Gastrocnemius medialis (tissue), 4 donors: Measurements from ENCODE around the gene MARCHF6. TPM values are rescaled to one million over a fixed set of nuclear protein-coding genes. Genes with fewer than 3 reads are reported as not detected.

Experiments used
- ATAC-seq, 2 donors: fragments of 150-250 bp; one replicate each; pipeline ENCODE4 v1.9.1; 2016
- DNase-seq, 2 donors: peaks; one replicate each; pipeline ENCODE4 v3.0.0-alpha.2; 2019
- H3K27ac ChIP-seq, 4 donors: fragments of 200-600 bp; sonication (generic); 1 replicate in 1 of 4; 2 replicates in 3 of 4; pipeline ENCODE4 v1.5.1; 2016 to 2018; ENCODE audit warnings: mild to moderate bottlenecking in 2 of 4, moderate library complexity in 1 of 4
- H3K27me3 ChIP-seq, 3 donors: fragments of 200-600 bp; sonication (generic) in 2 of 3; 1 replicate in 1 of 3; 2 replicates in 2 of 3; pipeline versions ENCODE4 v1.5.1 to v1.6.0; 2016 to 2019; ENCODE audit warnings: mild to moderate bottlenecking in 1 of 3, moderate library complexity in 1 of 3
- H3K36me3 ChIP-seq, 2 donors: fragments of 200-600 bp; sonication (generic) in 1 of 2; one replicate each; pipeline ENCODE4 v1.5.1; 2017 to 2018
- H3K4me1 ChIP-seq, 2 donors: fragments of 200-600 bp; sonication (generic) in 1 of 2; one replicate each; pipeline ENCODE4 v1.5.1; 2016 to 2017; ENCODE audit warnings: mild to moderate bottlenecking in 2 of 2
- H3K4me3 ChIP-seq, 4 donors: fragments of 200-600 bp; sonication (generic) in 3 of 4; 1 replicate in 1 of 4; 2 replicates in 3 of 4; pipeline ENCODE4 v1.5.1; 2016 to 2019; ENCODE audit warnings: mild to moderate bottlenecking in 2 of 4
- H3K9me3 ChIP-seq, 3 donors: fragments of 200-600 bp; sonication (generic) in 2 of 3; 1 replicate in 1 of 3; 2 replicates in 2 of 3; pipeline ENCODE4 v1.5.1; 2016 to 2019
- POLR2A ChIP-seq, 2 donors: fragments of 450-650 bp; IDR thresholded peaks; one replicate each; pipeline ENCODE4 v1.6.1; 2017; ENCODE audit warnings: antibody characterized with exemption in 2 of 2, mild to moderate bottlenecking in 2 of 2, moderate library complexity in 2 of 2
- in situ Hi-C, 4 donors: fragments of 200-750 bp; cut with MboI; loops; one replicate each; pipeline versions ENCODE4 v1.15.0 to v1.8.0; 2017; ENCODE audit warnings: low sequenced_read_pairs in 4 of 4
- intact Hi-C: fragments of 100-400 bp; cut with DNase I; formaldehyde crosslinking; loops from one replicate; pipeline ENCODE4 v1.15.1; 2023; ENCODE audit warnings: low total_unique reads
- total RNA-seq, 4 donors: library from RNA; depleted of rRNA; stranded (reverse); fragments of >200 nt; gene quantifications; one replicate each; pipeline versions ENCODE4 v1.1.0 to v1.2.3, GENCODE V29; 2016
- TF ChIP-seq, protein P1 (sequence below), 5 experiments: fragments of 450-650 bp in 3 of 5; fragments of 200-600 bp in 2 of 5; sonication (generic) in 2 of 5; IDR thresholded peaks in 4 of 5; conservative IDR thresholded peaks in 1 of 5; 1 replicate in 4 of 5; 2 replicates in 1 of 5; pipeline ENCODE4 v1.5.1; 2016 to 2019; ENCODE audit warnings: antibody characterized with exemption in 5 of 5, mild to moderate bottlenecking in 3 of 5, moderate library complexity in 3 of 5

Gene MARCHF6
- total RNA-seq, 4 donors from 2014 or later: 139 to 173 (median 146) TPM

- ATAC-seq (peak; percentile 24 to 25), DNase-seq (peak; percentile 25 to 39)
- peak overlapping the region; percentile 79 to 99 (median 83) for H3K4me3 ChIP-seq
- H3K4me1 ChIP-seq: peaks cover 43 to 48% of the 10 kb centered on the region in 2 donors
- H3K27ac ChIP-seq: peak overlapping the region; percentile 97 to 100 (median 98)
- TF ChIP-seq POLR2A (IDR thresholded peaks at IDR 0.05): no peak
- TF ChIP-seq, protein P1, sequence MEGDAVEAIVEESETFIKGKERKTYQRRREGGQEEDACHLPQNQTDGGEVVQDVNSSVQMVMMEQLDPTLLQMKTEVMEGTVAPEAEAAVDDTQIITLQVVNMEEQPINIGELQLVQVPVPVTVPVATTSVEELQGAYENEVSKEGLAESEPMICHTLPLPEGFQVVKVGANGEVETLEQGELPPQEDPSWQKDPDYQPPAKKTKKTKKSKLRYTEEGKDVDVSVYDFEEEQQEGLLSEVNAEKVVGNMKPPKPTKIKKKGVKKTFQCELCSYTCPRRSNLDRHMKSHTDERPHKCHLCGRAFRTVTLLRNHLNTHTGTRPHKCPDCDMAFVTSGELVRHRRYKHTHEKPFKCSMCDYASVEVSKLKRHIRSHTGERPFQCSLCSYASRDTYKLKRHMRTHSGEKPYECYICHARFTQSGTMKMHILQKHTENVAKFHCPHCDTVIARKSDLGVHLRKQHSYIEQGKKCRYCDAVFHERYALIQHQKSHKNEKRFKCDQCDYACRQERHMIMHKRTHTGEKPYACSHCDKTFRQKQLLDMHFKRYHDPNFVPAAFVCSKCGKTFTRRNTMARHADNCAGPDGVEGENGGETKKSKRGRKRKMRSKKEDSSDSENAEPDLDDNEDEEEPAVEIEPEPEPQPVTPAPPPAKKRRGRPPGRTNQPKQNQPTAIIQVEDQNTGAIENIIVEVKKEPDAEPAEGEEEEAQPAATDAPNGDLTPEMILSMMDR (IDR thresholded peaks at IDR 0.05 in 4 of 5, conservative IDR thresholded peaks at IDR 0.05 in 1 of 5): no peak
- intact Hi-C loops: loop anchor here (5.0 kb wide), 3 partner anchors 37 to 248 kb away; partner anchors contain the start of gene ROPN1L
- no peaks in the 10 kb centered on the region for H3K36me3 ChIP-seq
- in situ Hi-C loops: no loop called here
- H3K27me3 ChIP-seq: no peaks in the 10 kb centered on the region
- no peaks in the 10 kb centered on the region for H3K9me3 ChIP-seq
These were observed 765 bp downstream of the MARCHF6 start for GRCh38 chr5:10354048-10354872.

DNA sequence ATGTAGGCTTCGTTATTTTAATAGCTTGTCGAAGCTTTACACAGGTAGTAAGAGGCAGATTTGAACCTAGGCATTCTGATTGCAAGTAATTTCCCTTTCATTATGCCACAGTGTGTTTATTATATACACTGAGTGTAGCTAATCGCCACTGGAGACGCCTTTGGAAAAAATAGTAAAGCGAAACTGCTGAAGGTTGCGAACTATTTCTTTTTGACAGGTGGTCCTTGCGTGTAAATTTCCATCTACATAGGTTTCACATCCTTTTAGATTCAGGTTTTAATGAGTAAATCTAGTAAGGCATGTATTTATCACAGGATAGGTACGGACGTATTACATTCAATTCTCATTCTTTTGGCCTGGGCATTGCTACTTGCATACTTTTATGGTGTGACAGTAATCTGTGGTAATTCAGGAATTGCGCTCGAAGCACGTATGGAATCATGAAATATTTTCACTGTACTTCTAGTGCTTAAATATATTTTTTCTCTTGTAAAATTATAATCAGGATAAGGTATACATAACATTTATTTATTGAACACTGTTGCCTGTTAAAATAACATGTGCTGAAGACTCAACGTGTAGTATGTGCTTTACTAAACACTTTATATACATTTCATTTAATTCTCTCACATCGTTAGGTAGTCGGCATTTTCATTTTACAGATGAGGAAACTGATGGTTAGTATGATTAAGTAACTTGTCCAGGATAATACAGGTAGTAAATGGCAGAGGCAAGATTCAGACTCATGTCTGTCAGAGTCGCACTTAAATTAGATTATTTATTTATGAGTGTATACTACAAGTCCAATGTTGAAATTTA, 1.8 kb downstream of the MARCHF6 start:
- peak overlapping the region; percentile 97 to 100 (median 98) for H3K27ac ChIP-seq
- no peaks in the 10 kb centered on the region for H3K36me3 ChIP-seq
- in situ Hi-C loops: no loop called here
- H3K9me3 ChIP-seq: no peaks in the 10 kb centered on the region
- intact Hi-C loops: no loop called here
- peak overlapping the region; percentile 79 to 99 (median 83) for H3K4me3 ChIP-seq
- peaks cover 47 to 50% of the 10 kb centered on the region in 2 donors for H3K4me1 ChIP-seq
- no peak for ATAC-seq
- TF ChIP-seq, protein P1 (IDR thresholded peaks at IDR 0.05 in 4 of 5, conservative IDR thresholded peaks at IDR 0.05 in 1 of 5): no peak
- no peak for DNase-seq
- no peaks in the 10 kb centered on the region for H3K27me3 ChIP-seq

GRCh38 chr5:10358999-10359398, 5.5 kb downstream of the MARCHF6 start:
- TF ChIP-seq POLR2A (IDR thresholded peaks at IDR 0.05): no peak
- H3K27ac ChIP-seq: peak overlapping the region in 2 of 4 donors; percentile 8 to 99
- no peak overlapping the region for H3K4me3 ChIP-seq
- no peaks in the 10 kb centered on the region for H3K9me3 ChIP-seq
- H3K4me1 ChIP-seq: peaks cover 76 to 77% of the 10 kb centered on the region in 2 donors
- intact Hi-C loops: no loop called here
- DNase-seq: no peak
- no peaks in the 10 kb centered on the region for H3K27me3 ChIP-seq
- in situ Hi-C loops: no loop called here
- H3K36me3 ChIP-seq: no peaks in the 10 kb centered on the region
- no peak for ATAC-seq

DNA sequence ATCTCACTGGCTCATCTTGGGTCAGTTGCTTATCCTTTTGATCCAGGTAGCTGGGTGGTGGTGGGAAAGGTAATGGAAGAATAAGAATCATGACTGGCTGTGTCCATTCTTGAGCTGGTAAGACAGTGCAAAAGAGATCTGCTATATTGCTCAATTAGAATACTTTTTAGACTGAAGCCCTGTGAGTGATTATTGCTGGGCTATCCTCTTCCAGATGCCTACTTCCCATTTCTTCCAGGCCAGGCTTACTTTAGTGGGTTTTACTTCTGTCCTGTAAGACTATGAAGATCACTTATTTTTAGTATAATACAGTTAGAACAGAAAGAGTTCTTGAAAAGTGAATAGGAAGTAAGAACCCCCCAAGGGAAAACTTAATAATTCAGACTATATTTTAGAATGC, 7.2 kb downstream of the MARCHF6 start:
- ATAC-seq: no peak
- TF ChIP-seq POLR2A (IDR thresholded peaks at IDR 0.05): no peak
- TF ChIP-seq, protein P1 (IDR thresholded peaks at IDR 0.05 in 4 of 5, conservative IDR thresholded peaks at IDR 0.05 in 1 of 5): no peak
- no peak overlapping the region for H3K4me3 ChIP-seq
- peak overlapping the region in 2 of 4 donors; percentile 7 to 11 for H3K27ac ChIP-seq
- H3K9me3 ChIP-seq: no peaks in the 10 kb centered on the region
- in situ Hi-C loops: loop anchor here in 1 of 4 donors (5.0 kb wide), 1 partner anchor 78 kb away; no protein-coding TSS in a partner anchor
- H3K27me3 ChIP-seq: no peaks in the 10 kb centered on the region
- DNase-seq: no peak
- intact Hi-C loops: no loop called here
- H3K4me1 ChIP-seq: peaks cover 78 to 85% of the 10 kb centered on the region in 2 donors
- no peaks in the 10 kb centered on the region for H3K36me3 ChIP-seq
